HG03469 (cell line): ENCODE data around the gene POU3F3.

Source experiments
- ATAC-seq: cut with Tn5 transposase; IDR thresholded peaks from one replicate; pipeline ENCODE4 v1.9.1; 2021; ENCODE audit warnings: mild to moderate bottlenecking, moderate library complexity, moderate number of reproducible peaks; ENCODE audit not compliant: unreplicated experiment

The POU3F3 gene

GRCh38 chr2:104846786-104847585 is 6.9 kb upstream of the POU3F3 start:
- ATAC-seq: no peak

- no peak for ATAC-seq
Observed at GRCh38 chr2:104847586-104848160, 6.2 kb upstream of the POU3F3 start.

- no peak for ATAC-seq
Observed at GRCh38 chr2:104848526-104848925, 5.4 kb upstream of the POU3F3 start.

GRCh38 chr2:104849101-104849500 is 4.8 kb upstream of the POU3F3 start:
- no peak for ATAC-seq

- ATAC-seq: no peak
Observed at GRCh38 chr2:104849618-104850141, 4.2 kb upstream of the POU3F3 start.

DNA sequence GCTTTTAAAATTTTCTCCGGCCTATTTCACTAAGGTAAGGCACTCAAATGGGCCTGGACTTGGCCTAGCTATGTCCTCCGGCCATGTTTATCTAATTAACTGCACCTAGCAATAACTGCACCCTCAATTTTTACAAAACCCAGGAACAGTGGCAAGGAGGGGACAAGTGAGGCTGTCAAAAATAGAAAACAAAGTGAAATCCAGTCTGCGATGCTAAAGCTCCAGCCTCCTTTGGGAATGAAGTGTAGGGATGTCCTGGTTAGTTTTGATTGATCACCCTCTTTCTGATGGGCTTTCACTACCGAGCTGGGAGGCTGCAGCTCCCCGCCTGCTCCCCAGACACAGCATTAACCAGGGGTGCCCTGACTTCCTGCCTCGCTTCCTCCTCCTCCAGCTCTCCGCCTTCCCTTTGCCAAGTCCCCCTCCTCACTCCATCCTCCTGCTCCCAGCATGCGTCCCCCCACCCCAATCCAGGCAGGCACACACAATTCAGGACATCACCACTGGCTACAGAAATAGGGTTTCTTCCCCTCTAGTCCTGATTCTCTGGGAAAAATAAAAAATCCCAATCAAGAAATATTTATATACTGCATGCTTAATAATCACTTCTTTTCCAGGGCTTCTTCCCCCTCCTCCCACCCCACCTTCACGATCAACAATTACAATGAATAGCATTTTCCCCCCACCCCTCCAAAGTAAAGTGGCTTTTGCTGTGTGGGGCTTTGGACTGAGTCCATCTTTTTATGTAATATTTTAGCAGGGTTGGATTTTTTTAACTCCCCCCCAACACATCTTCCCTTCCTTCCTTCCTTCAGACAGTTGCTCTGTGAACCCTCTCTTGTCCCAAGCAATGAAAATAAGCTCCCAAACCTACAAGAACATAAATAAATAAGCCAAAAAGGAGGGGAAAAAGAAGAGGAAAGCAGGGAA is 3.3 kb upstream of the POU3F3 start:
- ATAC-seq: no peak

DNA sequence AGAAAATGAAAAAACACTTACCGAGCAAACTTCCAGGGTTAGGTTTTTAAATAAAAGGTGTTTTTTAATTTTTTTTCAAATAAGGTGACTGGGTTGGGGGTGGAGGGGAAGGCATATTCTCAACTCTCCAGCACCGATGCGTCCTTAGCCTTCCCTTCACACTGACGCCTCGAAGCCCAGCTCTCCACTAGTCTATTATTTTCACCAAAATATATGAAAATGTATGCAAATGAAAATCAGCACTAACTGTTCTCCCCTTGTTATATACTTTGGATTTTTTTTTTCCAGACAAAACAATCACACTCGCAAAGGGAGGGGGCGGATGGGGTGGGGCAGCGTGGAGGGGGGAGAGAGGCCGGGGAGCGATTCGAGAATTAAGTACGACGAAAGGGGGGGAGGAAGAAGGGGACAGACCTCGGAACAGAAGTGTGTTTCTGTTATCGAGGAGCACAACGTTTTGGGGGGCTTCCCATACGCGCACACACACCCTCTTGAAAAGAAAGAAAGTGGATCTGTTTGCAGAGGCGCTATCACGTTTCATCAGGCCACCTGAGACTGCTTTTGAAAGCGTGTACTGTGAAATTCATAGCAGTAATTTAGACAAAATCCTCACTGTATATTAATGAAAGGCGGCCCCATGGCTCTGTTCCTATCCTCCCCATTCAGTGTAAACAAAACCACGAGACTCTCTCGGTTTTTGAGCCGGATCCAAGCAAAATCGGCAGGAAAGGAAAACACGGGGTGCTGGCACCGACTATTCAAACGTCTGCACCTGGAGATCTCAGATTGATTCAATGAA is 2.4 kb upstream of the POU3F3 start:
- no peak for ATAC-seq

DNA sequence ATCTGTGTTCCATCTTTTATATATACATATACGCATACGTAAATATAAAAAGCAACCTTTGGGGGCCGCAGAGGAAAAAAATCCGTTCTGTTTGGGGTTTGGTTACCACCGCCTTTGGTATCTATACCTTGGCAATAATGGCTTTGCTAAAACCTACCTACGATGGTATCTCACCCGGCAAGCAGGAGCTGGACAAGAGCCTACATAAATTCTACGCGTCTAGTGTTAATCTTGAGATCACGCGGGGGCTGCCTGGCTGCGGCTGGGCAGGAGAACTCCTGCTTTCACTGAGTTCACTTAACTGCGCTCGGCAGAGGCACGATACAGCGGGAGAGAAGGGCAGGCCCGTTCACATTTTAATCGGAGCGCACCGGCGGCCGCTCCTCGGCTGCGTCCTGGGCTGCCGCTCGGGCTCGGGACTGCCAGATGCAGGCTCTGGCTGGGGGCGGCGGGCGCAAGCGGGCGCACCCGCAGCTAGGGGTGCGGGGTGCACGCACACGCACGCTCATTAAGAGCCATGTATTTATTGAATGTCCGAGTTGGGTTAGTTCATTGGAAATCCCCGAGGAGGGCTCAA is 1.7 kb upstream of the POU3F3 start:
- ATAC-seq: no peak

DNA sequence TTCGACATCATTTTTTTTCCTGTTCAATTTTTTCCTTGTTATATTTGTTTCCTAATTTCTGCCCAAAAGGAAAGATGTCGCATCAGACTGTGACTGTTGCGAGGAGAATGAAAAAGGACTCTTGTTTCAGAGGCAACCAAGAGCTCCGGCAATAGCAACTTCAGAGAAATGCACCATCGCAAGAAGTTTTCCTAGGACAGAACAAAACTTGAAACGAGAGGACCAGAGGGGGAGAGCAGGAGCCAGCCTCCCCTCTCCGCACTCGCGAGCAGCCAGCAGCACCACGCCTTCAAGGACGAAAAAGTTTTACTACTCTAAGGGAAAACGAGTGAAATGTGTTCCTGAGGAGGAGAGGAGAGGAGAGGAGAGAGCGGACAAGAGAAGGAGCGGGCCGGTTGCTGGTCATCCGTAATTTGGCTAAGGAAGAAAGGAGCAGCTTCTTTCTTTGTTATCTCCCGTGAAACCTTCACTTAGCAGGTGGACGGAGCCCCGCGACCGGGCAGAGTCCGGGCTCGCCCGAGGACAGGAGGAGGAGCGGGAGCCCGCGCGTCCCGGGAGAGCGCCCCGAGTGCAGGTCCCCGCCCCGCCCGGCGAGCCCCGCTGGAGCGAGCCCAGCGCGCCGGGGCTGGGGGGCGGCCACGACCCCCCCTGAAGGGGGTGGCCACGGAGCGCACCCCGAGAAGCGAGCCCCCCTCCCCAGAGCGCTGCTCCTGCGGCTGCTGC is 744 bp downstream of the POU3F3 start:
- no peak for ATAC-seq

DNA sequence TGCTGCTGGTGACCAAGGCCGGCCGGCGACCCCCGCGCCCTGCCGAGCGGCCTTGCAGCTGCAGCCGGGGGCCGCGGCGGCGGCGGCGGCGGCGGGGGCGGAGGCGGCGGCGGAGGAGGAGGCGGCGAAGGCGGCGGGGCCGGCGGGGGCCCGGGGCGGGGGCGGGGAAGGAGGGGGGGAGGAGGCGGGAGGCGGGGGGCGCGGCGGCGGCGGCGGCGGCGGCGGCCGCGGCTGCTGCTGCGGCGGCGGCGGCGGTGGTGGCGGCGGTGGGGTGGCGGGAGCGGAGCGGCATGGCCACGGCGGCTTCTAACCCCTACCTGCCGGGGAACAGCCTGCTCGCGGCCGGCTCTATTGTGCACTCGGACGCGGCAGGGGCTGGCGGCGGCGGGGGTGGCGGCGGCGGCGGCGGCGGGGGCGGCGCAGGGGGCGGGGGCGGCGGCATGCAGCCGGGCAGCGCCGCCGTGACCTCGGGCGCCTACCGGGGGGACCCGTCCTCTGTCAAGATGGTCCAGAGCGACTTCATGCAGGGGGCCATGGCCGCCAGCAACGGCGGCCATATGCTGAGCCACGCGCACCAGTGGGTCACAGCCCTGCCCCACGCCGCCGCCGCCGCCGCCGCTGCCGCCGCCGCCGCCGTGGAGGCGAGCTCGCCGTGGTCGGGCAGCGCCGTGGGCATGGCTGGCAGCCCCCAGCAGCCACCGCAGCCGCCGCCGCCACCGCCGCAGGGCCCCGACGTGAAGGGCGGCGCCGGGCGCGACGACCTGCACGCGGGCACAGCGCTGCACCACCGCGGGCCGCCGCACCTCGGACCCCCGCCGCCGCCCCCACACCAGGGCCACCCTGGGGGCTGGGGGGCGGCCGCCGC is 1.5 kb downstream of the POU3F3 start:
- no peak for ATAC-seq

DNA sequence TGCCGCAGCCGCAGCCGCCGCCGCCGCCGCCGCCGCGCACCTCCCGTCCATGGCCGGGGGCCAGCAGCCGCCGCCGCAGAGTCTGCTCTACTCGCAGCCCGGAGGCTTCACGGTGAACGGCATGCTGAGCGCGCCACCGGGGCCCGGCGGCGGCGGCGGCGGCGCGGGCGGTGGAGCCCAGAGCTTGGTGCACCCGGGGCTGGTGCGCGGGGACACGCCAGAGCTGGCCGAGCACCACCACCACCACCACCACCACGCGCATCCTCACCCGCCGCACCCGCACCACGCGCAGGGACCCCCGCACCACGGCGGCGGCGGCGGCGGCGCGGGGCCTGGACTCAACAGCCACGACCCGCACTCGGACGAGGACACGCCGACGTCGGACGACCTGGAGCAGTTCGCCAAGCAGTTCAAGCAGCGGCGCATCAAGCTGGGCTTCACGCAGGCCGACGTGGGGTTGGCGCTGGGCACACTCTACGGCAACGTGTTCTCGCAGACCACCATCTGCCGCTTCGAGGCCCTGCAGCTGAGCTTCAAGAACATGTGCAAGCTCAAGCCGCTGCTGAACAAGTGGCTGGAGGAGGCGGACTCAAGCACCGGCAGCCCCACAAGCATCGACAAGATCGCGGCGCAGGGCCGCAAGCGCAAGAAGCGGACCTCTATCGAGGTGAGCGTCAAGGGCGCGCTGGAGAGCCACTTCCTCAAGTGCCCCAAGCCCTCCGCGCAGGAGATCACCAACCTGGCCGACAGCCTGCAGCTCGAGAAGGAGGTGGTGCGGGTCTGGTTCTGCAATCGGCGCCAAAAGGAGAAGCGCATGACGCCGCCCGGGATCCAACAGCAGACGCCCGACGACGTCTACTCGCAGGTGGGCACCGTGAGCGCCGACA is 2.4 kb downstream of the POU3F3 start:
- ATAC-seq: no peak

GRCh38 chr2:104856973-104857261 is 3.0 kb downstream of the POU3F3 start:
- ATAC-seq: no peak

GRCh38 chr2:104857262-104858005 is 3.5 kb downstream of the POU3F3 start:
- no peak for ATAC-seq

- no peak for ATAC-seq
Observed at GRCh38 chr2:104858006-104858978, 4.4 kb downstream of the POU3F3 start.

- no peak for ATAC-seq
Observed at GRCh38 chr2:104859291-104859765, 5.4 kb downstream of the POU3F3 start.
